GM18520 (cell line): ENCODE data around the gene SPEM3.

ENCODE experiments used
- ATAC-seq: cut with Tn5 transposase; IDR thresholded peaks from one replicate; pipeline ENCODE4 v1.9.1; 2021; ENCODE audit not compliant: unreplicated experiment

Gene SPEM3

DNA sequence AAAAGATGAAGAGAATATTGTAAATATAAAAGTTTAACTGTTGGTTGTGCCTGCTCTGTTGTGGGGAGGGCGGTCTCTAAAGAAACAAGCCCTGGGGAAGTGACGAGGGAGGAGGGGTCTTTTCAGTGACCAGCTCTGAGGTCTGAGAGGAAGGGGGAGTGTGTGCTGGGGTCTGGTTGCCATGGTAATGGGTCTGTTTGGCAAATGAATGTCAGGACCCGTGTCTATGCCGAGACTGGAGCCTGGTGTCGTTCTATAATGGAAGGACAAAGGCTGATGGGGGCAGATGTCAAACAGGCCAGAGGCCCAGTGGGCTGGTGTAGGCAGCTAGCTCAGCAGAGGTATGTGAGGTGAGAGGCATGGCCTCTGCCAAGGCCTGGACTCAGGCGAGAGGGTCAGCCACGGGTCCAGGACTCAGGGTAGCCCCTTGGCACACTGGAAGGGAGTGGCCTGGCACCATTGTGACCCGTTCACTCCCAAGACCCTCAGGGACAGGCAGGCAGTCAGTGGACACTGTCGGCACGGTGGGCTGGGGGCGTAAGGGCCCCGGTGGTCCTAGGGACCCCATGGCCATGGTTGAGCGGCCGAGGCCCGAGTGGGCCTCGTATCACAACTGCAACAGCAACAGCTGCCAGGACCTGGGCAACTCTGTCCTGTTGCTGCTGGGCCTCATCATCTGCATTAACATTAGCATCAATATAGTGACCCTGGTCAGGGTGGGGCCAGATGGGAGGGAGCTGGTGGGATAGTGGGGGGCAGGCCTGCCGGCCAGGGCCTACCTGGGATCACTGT, 8.6 kb upstream of the SPEM3 start, which contains the start of gene SPEM1:
Gene SPEM1, plus strand, starts transcription at position 506 of the 792 bp plus-strand sequence. Its CDS starts 61 bp downstream, at position 567.
- ATAC-seq, result no peak

GRCh38 chr17:7421186-7421585, 7.5 kb upstream of the SPEM3 start:
- no peak for ATAC-seq

- ATAC-seq, result no peak
Measured at GRCh38 chr17:7423679-7424078, 5.0 kb upstream of the SPEM3 start.

DNA sequence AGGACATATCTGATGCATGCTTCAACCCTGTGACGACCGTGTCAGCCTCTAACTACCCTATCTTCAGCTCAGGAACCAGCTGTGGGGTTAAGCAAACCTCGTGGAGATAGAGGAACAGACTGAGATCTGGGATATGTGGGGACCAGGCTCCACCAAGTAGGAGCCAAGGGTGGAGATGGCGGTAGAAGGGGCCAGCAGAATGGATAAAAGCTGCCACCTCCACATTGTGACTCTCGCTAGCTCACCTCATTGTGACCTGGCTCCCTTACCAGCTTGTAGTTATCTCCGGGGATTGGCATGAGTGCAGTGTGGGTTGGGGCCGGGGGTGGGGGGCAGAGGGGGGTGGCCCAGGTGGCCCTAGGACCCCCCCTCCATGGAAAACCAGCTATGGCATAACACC, 3.3 kb upstream of the SPEM3 start, which contains the start of gene SPEM2:
Gene SPEM2, plus strand, starts transcription at position 301 of the 400 bp plus-strand sequence. Its CDS starts 73 bp downstream, at position 374.
- ATAC-seq, result no peak

- no peak for ATAC-seq
Measured at GRCh38 chr17:7425756-7426155, 2.9 kb upstream of the SPEM3 start.

DNA sequence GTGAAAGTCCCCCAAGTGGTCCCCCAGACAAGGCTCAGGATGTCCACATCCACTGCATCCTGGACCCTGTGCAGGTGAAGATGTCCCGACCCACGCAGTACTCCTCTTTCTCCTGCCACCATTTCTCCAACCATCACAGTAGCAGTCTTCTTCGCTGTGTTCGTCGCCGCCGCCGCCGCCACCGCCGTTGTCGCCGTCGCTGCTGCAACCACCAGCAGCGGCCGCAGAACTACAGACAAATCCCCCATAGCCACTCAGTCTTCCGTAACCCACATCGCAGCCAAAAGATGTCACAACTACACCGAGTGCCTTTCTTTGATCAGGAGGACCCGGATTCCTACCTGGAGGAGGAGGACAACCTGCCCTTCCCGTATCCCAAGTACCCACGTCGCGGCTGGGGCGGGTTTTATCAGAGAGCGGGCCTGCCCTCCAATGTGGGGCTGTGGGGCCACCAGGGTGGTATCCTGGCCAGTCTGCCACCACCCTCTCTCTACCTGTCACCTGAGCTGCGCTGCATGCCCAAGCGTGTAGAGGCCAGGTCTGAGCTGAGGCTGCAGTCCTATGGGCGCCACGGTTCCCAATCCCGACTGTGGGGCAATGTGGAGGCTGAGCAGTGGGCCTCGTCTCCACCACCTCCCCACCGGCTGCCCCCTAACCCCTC, 2.3 kb upstream of the SPEM3 start:
- no peak for ATAC-seq

GRCh38 chr17:7426896-7427489, 1.7 kb upstream of the SPEM3 start:
- no peak for ATAC-seq

DNA sequence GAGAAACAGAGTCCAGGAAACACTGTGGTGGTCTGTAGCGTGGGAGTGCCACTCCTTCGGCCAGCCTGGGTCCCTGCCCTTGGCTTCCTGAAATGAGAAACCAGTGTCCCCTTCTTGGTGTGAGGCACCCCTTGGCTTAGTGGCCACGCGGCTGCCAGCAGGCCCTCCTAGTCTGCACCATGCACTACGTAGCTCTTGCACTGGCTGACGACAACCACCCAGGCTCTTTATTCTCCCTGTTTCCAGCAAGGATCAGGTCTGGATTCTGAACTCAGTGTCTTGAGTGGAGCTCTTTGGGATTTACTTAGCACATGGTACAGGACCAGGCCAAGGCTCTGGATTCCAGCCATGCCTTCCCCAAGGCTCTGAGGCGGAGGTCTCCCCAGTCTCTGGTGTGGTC, 1.1 kb upstream of the SPEM3 start:
- no peak for ATAC-seq

- ATAC-seq, result no peak
Measured at GRCh38 chr17:7429722-7430121, 1.1 kb downstream of the SPEM3 start.

DNA sequence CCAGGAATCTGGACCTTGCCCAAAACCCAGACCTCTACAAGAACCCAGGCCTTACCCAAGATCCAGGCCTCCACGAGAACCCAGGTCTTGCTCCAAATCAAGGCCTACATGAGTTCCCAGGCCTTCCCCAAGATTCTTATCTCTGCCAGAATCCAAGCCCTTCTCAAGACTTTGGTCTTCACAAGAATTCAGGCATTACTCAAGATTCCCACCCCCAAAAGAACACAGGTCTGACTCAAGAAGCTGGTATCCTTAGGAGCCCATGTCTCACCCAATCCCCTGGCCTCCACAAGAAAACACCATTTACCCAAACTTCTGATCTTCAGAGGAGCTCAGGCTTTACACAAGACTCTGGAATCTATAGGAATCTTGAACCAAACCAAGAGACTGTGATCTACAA, 2.6 kb downstream of the SPEM3 start:
- ATAC-seq, result no peak

DNA sequence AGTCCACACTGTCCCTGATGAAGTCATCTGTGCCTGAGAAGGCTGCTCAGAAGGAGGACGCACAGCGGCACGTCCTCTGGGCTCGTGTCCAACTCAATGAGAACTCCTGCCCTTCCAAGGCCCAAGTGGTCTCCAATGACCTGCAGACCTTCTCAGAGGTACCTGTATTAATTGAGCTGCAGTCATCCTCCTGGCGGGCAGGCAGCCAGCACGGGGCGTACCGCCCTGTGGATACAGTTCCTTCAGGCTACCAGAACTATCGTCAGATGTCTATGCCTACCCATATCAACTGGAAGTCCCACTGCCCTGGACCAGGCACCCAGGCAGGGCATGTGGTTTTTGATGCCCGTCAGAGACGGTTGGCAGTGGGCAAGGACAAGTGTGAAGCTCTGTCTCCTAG, 3.6 kb downstream of the SPEM3 start:
- ATAC-seq, result no peak

DNA sequence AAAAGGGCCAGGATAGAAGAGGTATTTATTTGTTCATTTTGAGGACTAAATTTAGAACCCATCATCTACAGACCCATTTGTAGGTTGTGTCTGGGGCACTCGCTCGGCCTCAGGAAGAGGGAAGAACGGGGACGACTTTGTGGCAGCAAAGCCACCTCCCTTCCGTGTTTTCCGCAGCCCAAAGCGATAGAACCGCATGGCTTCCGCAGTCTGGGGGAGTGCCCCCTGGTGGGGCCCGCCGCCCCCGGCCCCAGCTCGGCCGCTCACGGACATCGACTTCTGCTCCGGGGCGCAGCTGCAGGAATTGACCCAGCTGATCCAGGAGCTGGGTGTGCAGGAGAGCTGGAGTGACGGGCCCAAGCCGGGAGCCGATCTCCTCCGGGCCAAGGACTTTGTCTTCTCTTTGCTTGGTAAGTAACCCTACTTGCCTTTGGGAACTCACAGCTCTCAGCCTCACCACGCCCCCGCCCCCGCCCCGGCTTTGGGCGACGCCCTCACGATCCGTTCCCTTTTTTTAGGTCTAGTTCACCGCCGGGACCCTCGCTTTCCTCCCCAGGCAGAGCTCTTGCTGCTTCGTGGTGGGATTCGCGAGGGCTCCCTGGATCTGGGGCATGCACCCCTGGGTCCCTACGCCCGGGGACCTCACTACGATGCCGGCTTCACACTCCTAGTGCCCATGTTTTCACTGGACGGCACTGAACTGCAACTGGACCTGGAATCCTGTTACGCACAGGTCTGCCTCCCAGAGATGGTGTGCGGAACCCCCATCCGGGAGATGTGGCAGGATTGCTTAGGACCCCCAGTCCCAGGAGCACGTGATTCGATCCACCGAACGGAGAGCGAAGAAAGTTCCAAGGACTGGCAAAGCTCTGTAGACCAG, 7.3 kb downstream of the SPEM3 start:
- no peak for ATAC-seq

- peak; percentile 32 for ATAC-seq
Measured at GRCh38 chr17:7436556-7437368, 8.1 kb downstream of the SPEM3 start.

GRCh38 chr17:7437369-7437863, 8.8 kb downstream of the SPEM3 start:
- ATAC-seq, result no peak

GRCh38 chr17:7437950-7438614, 9.4 kb downstream of the SPEM3 start:
- no peak for ATAC-seq

DNA sequence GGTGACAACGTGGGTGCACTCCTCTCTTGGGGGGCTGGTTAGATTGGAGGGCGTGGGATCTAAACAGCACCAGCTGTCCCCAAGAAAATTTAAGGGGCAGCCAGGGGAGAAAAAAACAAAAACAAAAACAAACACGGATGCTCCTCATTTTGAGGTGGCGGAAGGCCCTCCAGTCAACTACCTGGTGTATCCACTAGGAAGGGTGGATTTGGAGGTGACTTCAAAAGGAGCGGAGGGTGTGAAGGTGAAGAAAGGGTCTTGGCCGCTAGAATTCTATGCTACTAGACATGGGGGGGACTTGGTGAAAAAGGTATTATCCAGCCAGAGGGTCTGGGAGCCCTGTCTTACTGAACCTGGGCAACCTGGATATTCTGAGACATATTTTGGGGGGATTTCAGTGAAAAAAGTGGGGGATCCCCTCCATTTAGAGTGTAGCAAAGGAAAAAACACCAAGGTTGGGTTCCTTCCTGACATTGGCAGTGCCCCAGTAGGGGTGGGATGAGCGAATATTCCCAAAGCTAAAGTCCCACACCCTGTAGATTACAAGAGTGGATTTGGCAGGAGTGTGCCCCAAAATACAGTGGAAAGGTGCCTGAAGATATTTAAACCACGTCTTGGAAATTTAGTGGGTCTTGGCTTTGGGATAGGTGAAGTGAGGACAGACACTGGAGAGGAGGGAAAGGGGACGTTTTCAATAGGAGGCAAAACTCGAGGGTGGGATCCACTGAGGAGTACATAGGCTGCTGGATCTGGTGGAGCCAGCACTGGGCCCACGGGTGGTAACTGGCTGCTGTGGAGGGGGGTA, 10.2 kb downstream of the SPEM3 start:
- no peak for ATAC-seq

- no peak for ATAC-seq
Measured at GRCh38 chr17:7439462-7440112, 10.9 kb downstream of the SPEM3 start, which contains the start of gene FGF11. Gene FGF11 (plus strand): TSS chr17:7439512. CDS start chr17:7439621, 109 bp downstream.
